ENCODE measurements around the gene LRRN3. TPM values are rescaled to one million over a fixed set of nuclear protein-coding genes. Genes with fewer than 3 reads are reported as not detected.

LRRN3 gene
- total RNA-seq, 6 experiments from 2014 or later = 0.19 to 0.31 (median 0.22) TPM; not detected in 2

- Histone ChIP-seq H3K36me3 (no peaks in the 10 kb centered on the region), H3K27ac (no peak overlapping the region), H3K4me1 (no peaks in the 10 kb centered on the region), H3K4me3 (no peak overlapping the region), H3K27me3 (no peaks in the 10 kb centered on the region), H3K9me3 (no peaks in the 10 kb centered on the region)
- ATAC-seq (peak in 3 of 4 donors; percentile 26 to 72 (median 52)), DNase-seq (peak in 2 of 3 donors; percentile 37 to 43)
- WGBS (ENCODE audit: insufficient coverage, low coverage, low lambda C conversion rate, missing lambda C conversion rate) = 31% methylated on average over 2 of the region's 2 CpGs
- intact Hi-C loops (cut with DNase I) = no loop called here
- no peak for TF ChIP-seq POLR2A (IDR thresholded peaks at IDR 0.05)
- TF ChIP-seq CTCF (IDR thresholded peaks at IDR 0.05) = no peak
These were observed 47.3 kb downstream of the LRRN3 start for GRCh38 chr7:111138193-111138569.

GRCh38 chr7:111138586-111138985 lies 47.7 kb downstream of the LRRN3 start:
- Histone ChIP-seq H3K4me1 (no peaks in the 10 kb centered on the region), H3K9me3 (no peaks in the 10 kb centered on the region), H3K36me3 (no peaks in the 10 kb centered on the region), H3K27ac (no peak overlapping the region), H3K27me3 (no peaks in the 10 kb centered on the region), H3K4me3 (no peak overlapping the region)
- intact Hi-C loops (cut with DNase I) = no loop called here
- TF ChIP-seq CTCF (IDR thresholded peaks at IDR 0.05) = no peak
- TF ChIP-seq POLR2A (IDR thresholded peaks at IDR 0.05) = no peak
- DNase-seq (no peak), ATAC-seq (no peak)

- H3K4me3 ChIP-seq = no peak overlapping the region
- H3K36me3 ChIP-seq = no peaks in the 10 kb centered on the region
- H3K27ac ChIP-seq = no peak overlapping the region
- no peaks in the 10 kb centered on the region for H3K9me3 ChIP-seq
- no peaks in the 10 kb centered on the region for H3K4me1 ChIP-seq
- 74% methylated on average over 2 of the region's 2 CpGs for WGBS (ENCODE audit: insufficient coverage, low coverage, low lambda C conversion rate, missing lambda C conversion rate)
- DNase-seq (no peak), ATAC-seq (no peak)
- TF ChIP-seq CTCF (IDR thresholded peaks at IDR 0.05) = no peak
- no peak for TF ChIP-seq POLR2A (IDR thresholded peaks at IDR 0.05)
- intact Hi-C loops (cut with DNase I) = no loop called here
- no peaks in the 10 kb centered on the region for H3K27me3 ChIP-seq
These were observed 49.4 kb downstream of the LRRN3 start for GRCh38 chr7:111140091-111140865.

GRCh38 chr7:111145472-111145871 lies 54.5 kb downstream of the LRRN3 start:
- intact Hi-C loops (cut with DNase I) = no loop called here
- H3K27me3 ChIP-seq = no peaks in the 10 kb centered on the region
- DNase-seq = no peak
- H3K9me3 ChIP-seq = no peaks in the 10 kb centered on the region
- H3K27ac ChIP-seq = no peak overlapping the region
- no peaks in the 10 kb centered on the region for H3K4me1 ChIP-seq
- H3K4me3 ChIP-seq = no peak overlapping the region
- WGBS (ENCODE audit: insufficient coverage, low coverage, low lambda C conversion rate, missing lambda C conversion rate) = 86% methylated on average over 2 of the region's 2 CpGs
- no peak for ATAC-seq
- H3K36me3 ChIP-seq = no peaks in the 10 kb centered on the region
- TF ChIP-seq POLR2A (IDR thresholded peaks at IDR 0.05) (no peak), CTCF (IDR thresholded peaks at IDR 0.05) (no peak)

- no peak overlapping the region for H3K27ac ChIP-seq
- H3K9me3 ChIP-seq = no peaks in the 10 kb centered on the region
- H3K4me3 ChIP-seq = no peak overlapping the region
- no peaks in the 10 kb centered on the region for H3K36me3 ChIP-seq
- H3K4me1 ChIP-seq = no peaks in the 10 kb centered on the region
- ATAC-seq (no peak), DNase-seq (no peak)
- intact Hi-C loops (cut with DNase I) = no loop called here
- no peaks in the 10 kb centered on the region for H3K27me3 ChIP-seq
- TF ChIP-seq POLR2A (IDR thresholded peaks at IDR 0.05) = no peak
- TF ChIP-seq CTCF (IDR thresholded peaks at IDR 0.05) = no peak
These were observed 55.2 kb downstream of the LRRN3 start for GRCh38 chr7:111146136-111146535.

All from right lobe of liver (tissue), 6 donors.